T-helper 1 cell treated with Interleukin-12 subunit alpha and Interleukin-12 subunit beta and Interleukin-4 antibody, amounts not matched to agents 30 μg/mL and 1 μg/mL, for 36 hours (primary cell): Measurements from ENCODE around the gene SLC1A4.
A peak's percentile ranks its signal among the peaks of the same experiment; 100 is the strongest.
"Not testable (repeated sequence)": the region's sequence is repeated elsewhere in the genome, so short reads cannot be mapped to it uniquely, and the experiment has no call there.

ENCODE experiments used
- H3K27ac Mint-ChIP-seq: one replicate; pipeline ENCODE4 v1.8.0; 2021; ENCODE audit warnings: mild to moderate bottlenecking, mixed read lengths
- H3K27me3 Mint-ChIP-seq: one replicate; pipeline ENCODE4 v1.8.0; 2021; ENCODE audit warnings: low read depth, mixed read lengths
- H3K36me3 Mint-ChIP-seq: one replicate; pipeline ENCODE4 v1.8.0; 2021; ENCODE audit warnings: low read depth, mixed read lengths
- H3K4me1 Mint-ChIP-seq: one replicate; pipeline ENCODE4 v1.8.0; 2021; ENCODE audit warnings: low read depth, mixed read lengths
- H3K4me3 Mint-ChIP-seq: one replicate; pipeline ENCODE4 v1.8.0; 2021; ENCODE audit warnings: mild to moderate bottlenecking, moderate library complexity, mixed read lengths
- H3K9me3 Mint-ChIP-seq: one replicate; pipeline ENCODE4 v1.8.0; 2021; ENCODE audit warnings: mixed read lengths

SLC1A4 gene

DNA sequence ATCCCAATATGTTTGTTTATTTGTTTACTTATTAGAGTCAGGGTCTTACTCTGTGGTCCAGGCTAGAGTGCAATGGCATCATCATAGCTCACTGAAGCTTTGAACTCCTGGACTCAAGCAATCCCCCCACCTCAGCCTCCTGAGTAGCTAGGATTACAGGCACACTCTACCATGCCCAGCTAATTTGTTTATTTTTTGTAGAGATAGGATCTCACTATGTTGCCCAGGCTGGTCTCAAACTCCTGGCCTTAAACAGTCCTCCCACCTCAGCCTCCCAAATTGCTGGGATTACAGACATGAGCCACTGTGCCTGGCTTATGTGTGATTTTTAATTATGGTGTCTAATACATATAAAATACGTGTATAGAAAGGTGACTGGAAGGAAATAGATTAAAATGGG lies 31.1 kb downstream of the SLC1A4 start:
- not testable (repeated sequence) for H3K27ac Mint-ChIP-seq, H3K27me3 Mint-ChIP-seq, H3K4me3 Mint-ChIP-seq, H3K9me3 Mint-ChIP-seq
- H3K4me1 Mint-ChIP-seq: peaks cover 15% of the 10 kb centered on the region
- peaks cover 38% of the 10 kb centered on the region for H3K36me3 Mint-ChIP-seq

- Mint-ChIP-seq H3K9me3 (no peaks in the 10 kb centered on the region), H3K4me1 (peaks cover 19% of the 10 kb centered on the region), H3K27ac (no peak overlapping the region), H3K36me3 (peaks cover 34% of the 10 kb centered on the region), H3K27me3 (no peaks in the 10 kb centered on the region), H3K4me3 (no peak overlapping the region)
Measured at GRCh38 chr2:65020943-65021528, 31.8 kb downstream of the SLC1A4 start.

DNA sequence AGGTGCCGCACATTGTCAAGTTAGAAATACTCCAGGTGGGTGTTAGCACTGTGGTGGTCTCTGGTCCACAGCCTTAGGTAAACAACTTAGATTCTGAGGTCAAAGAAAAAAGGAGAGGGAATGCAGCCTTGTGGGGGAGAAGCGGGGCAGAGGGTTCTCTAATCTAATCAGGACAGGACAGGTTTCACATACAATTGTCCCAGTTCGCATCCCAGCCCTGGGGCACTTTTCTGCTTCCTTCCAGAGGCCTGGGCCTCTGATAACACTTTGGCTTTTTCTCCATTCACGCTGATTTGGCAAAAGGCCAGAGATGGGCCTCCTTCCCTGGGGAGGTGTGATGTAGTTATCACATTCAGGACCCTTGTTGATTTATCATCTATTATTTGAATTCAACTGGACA lies 32.5 kb downstream of the SLC1A4 start:
- Mint-ChIP-seq H3K36me3 (peaks cover 28% of the 10 kb centered on the region), H3K27me3 (no peaks in the 10 kb centered on the region), H3K27ac (no peak overlapping the region), H3K4me3 (no peak overlapping the region), H3K4me1 (peaks cover 19% of the 10 kb centered on the region), H3K9me3 (no peaks in the 10 kb centered on the region)

- Mint-ChIP-seq H3K9me3 (no peaks in the 10 kb centered on the region), H3K27me3 (no peaks in the 10 kb centered on the region), H3K4me1 (peaks cover 19% of the 10 kb centered on the region), H3K4me3 (no peak overlapping the region), H3K36me3 (peaks cover 25% of the 10 kb centered on the region), H3K27ac (no peak overlapping the region)
Measured at GRCh38 chr2:65022189-65022588, 33.0 kb downstream of the SLC1A4 start.

GRCh38 chr2:65023742-65024141 lies 34.5 kb downstream of the SLC1A4 start:
- Mint-ChIP-seq H3K27ac (no peak overlapping the region), H3K4me3 (no peak overlapping the region), H3K27me3 (no peaks in the 10 kb centered on the region), H3K9me3 (no peaks in the 10 kb centered on the region), H3K36me3 (peaks cover 12% of the 10 kb centered on the region), H3K4me1 (peaks cover 9% of the 10 kb centered on the region)

DNA sequence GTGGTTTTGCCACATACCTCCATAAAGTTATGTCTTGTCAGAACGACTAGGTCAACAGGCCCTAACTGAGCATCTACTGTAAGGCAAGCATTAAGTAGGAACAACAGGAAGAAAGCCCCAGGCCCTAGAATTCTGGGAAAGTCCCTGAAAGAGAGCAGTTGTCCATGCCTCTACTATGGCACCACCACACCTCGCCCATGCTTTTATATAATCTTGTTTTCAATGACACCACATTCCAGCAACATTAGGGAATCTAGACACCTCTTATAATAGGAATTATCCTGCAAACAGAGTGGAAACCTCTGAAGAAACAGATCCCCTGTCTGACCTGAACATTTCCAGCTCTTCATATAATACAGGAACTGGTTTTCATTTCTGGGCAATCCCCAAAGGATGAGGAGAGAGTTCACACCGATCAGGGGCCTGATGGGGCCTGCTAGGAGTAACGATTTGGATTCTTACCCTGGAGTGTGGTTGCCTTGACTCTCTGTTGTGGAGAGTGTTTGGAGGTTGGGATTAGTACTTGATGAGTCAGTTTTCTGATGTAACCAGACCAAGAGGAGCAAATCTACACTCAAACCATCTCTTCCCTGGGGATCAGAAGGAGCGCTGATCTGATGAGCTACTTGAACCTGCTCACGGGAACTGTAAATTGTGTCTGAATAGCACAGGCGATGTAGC lies 35.1 kb downstream of the SLC1A4 start:
- Mint-ChIP-seq H3K9me3 (no peaks in the 10 kb centered on the region), H3K27me3 (no peaks in the 10 kb centered on the region), H3K27ac (no peak overlapping the region), H3K36me3 (peaks cover 7% of the 10 kb centered on the region), H3K4me3 (no peak overlapping the region), H3K4me1 (peaks cover 9% of the 10 kb centered on the region)

GRCh38 chr2:65025453-65026123 lies 36.4 kb downstream of the SLC1A4 start:
- H3K4me3 Mint-ChIP-seq: no peak overlapping the region
- no peaks in the 10 kb centered on the region for H3K9me3 Mint-ChIP-seq
- H3K4me1 Mint-ChIP-seq: peaks cover 9% of the 10 kb centered on the region
- H3K27ac Mint-ChIP-seq: no peak overlapping the region
- H3K27me3 Mint-ChIP-seq: no peaks in the 10 kb centered on the region
- H3K36me3 Mint-ChIP-seq: peaks cover 6% of the 10 kb centered on the region

- Mint-ChIP-seq H3K9me3 (no peaks in the 10 kb centered on the region), H3K4me1 (peaks cover 13% of the 10 kb centered on the region), H3K27ac (no peak overlapping the region), H3K4me3 (no peak overlapping the region), H3K36me3 (peaks cover 6% of the 10 kb centered on the region), H3K27me3 (no peaks in the 10 kb centered on the region)
Measured at GRCh38 chr2:65026154-65026553, 37.0 kb downstream of the SLC1A4 start.

GRCh38 chr2:65026704-65027464 lies 37.7 kb downstream of the SLC1A4 start:
- Mint-ChIP-seq H3K27me3 (no peaks in the 10 kb centered on the region), H3K36me3 (peaks cover 3% of the 10 kb centered on the region), H3K4me1 (peaks cover 20% of the 10 kb centered on the region), H3K4me3 (no peak overlapping the region), H3K9me3 (no peaks in the 10 kb centered on the region), H3K27ac (no peak overlapping the region)

DNA sequence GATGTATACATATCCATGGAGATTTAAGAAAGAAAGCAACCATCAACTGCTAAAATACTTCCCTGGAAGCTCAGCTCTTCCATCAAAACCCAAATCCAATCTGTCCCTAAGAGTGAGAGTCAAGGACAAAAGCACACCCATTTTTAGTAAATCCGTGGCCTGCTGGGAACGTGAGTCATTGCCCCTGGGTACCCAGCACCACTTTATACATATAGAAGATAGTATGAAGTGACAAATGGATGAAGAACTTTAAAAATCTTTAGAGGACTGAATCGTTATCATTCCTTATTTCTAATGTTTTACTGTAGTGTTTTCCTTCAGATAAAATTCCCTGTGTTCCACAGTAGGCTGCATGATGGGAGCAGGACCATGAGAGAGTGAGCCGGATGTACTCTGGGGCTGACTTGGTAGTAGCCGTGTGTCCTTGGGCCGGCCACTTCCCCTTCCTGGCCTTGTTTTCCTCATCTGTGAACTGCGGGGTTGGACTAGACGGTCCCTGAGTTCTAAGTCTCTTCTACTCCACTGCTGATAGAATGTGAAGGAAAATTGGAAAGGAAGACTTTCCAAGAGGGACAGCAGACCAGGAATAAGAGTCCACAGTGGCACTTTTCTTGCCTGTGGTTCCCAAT lies 38.5 kb downstream of the SLC1A4 start:
- H3K27ac Mint-ChIP-seq: no peak overlapping the region
- H3K36me3 Mint-ChIP-seq: peaks cover under 1% of the 10 kb centered on the region

DNA sequence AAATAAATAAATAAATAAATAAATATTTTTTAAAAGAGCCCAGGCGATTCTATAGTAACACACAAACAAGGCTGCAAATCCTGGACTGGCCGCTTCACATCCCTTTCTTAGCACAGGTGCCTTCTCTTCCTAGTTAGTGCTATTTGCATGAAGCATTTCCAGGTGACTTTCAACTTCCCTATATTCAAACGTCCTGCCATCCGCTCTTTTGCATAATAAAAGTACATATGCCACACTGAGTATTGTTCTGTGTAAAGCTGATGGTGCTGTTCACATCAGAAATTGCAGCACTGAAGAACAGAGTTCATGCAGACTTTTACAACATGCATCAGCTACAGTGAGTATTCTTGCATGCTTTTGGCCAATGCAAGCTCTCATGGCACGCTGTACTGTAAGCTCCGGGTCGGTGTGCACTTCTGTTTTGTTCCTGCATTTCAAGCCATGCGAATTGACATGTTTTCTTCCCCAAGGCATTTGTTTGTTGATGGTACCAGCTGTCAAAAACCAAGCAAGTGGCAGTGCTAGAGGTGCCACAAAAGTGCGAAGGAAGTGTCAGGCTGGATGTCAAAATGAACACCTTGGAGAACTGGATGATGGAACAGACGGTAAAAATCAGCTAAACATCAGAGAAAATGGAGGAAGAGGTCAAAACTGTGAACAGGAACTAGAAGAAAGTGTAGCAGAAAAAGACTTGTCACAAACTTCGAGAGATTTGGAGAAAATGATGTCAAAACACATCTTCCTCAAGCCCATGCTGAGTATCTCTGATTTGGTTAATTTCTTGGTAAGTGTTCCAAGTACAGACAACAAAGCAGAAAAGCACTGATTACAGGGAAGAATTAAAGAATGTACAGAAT lies 41.5 kb downstream of the SLC1A4 start:
- no peaks in the 10 kb centered on the region for H3K27me3 Mint-ChIP-seq
- peak overlapping the region; percentile 1 for H3K4me3 Mint-ChIP-seq
- no peaks in the 10 kb centered on the region for H3K9me3 Mint-ChIP-seq
- H3K27ac Mint-ChIP-seq: no peak overlapping the region
- H3K4me1 Mint-ChIP-seq: peaks cover 22% of the 10 kb centered on the region
- no peaks in the 10 kb centered on the region for H3K36me3 Mint-ChIP-seq

More for the DNA sequence above, 38.5 kb downstream of the SLC1A4 start:
- Mint-ChIP-seq H3K4me3 (no peak overlapping the region), H3K27me3 (no peaks in the 10 kb centered on the region), H3K9me3 (no peaks in the 10 kb centered on the region), H3K4me1 (peaks cover 27% of the 10 kb centered on the region)

- peaks cover 18% of the 10 kb centered on the region for H3K4me1 Mint-ChIP-seq
- H3K36me3 Mint-ChIP-seq: no peaks in the 10 kb centered on the region
- no peaks in the 10 kb centered on the region for H3K27me3 Mint-ChIP-seq
- H3K27ac Mint-ChIP-seq: peak overlapping the region; percentile 14
- H3K4me3 Mint-ChIP-seq: peak overlapping the region; percentile 8
- H3K9me3 Mint-ChIP-seq: no peaks in the 10 kb centered on the region
Measured at GRCh38 chr2:65031341-65032018, 42.3 kb downstream of the SLC1A4 start.
